ENCODE measurements around the gene ZBTB24.

ZBTB24 gene

DNA sequence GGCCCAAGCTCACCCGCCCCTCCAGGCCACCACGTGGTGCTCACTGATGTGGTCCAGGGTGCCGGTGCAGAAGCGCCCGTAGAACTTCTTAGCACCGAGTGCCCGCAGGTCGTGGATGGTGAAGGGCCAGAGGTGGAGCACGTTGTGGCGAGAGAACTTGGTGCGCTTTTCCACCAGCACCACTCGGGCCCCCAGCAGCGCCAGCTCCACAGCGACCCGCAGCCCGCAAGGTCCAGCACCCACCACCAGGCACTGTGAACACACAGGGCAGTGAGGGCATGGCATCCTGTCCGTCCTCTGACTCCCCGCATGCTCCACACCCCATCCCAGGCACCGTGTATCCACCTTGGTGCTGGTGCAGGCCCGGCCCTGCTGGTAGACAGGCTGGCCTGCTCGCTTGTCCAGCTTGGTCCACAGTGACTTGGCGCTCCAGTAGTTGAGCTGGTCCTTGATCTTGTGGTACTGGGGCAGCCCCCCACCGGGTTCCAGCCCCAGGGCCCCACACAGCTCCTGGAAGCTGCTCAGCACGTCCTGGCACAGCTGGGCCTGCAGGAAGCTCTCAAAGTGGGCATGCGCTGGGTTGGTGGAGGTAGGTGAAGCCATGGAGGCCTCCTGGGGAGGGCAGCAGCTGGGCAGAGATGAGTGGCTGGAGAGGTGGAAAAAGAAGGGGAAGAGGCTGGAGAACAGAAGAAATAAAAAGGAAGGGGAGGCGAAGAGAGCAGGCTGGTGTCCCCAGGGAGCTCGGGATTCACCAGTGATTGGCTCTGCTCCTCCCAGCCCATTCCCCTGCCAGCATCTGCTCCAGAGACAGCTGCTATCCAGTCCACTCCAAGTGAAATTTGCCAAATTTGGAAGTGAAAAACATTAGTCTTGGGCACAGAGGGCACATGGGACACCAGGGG is 29.2 kb downstream of the ZBTB24 start:
- no peak for DNase-seq (ENCODE audit: insufficient read length, low spot score)
- FAIRE-seq = no peak

- DNase-seq (ENCODE audit: insufficient read length, low spot score) (no peak), FAIRE-seq (no peak)
Observed at GRCh38 chr6:109453156-109453555, 29.9 kb downstream of the ZBTB24 start.

DNA sequence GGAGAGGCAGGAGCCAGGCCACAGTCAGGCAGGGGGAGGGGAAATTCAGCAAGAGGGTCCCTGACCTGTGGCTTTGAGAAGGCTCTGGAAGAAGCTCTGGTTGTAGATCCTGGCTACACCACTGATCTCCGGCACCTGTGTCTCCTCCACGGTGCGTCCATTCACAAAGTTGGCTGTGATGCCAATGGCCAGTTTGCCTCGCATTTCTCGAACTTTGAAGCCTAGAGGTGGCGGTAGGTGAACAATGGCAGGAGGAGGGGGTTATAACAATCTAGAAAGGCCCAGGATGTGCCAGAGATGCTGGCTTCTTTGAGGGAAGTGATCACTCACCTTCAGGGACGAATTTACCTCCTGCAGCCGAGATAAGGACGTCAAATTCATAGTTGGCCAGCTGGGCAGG is 30.8 kb downstream of the ZBTB24 start:
- DNase-seq (ENCODE audit: insufficient read length, low spot score) (no peak), FAIRE-seq (no peak)

DNA sequence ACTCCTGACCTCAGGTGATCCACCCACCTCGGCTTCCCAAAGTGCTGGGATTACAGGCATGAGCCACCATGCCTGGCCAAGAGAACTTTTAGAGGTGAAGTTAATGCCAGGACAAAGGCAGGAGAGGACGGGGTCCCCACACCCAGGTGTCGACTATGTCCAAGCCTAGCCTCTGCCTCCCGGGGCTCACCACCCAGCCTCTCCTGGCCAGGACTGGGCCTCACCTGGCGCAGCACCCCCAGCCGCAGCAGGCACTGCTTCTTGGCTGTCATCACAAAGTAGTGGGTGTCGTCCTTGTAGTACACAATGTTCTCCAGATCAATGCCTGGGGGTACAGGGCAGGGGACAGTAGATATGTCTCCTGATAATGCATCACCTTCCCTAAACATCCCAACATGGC is 31.6 kb downstream of the ZBTB24 start:
- FAIRE-seq (no peak), DNase-seq (ENCODE audit: insufficient read length, low spot score) (no peak)

DNA sequence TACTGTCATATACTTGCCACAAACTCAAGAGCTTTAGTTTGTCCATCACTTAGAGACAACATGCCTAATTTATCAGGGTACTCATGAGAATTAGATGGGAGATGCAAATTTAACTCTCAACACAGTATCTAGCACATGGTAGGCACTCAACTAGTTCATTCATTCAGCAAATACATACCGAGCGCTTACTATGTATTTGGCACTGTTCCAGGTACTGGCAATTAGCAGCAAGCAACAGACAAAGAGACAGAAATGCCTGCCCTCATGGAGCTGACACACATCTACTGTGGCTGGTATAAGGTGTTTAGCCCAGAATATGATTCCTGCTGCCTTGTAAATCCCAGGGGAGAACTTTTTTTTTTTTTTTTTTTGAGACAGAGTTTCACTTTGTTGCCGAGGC is 32.2 kb downstream of the ZBTB24 start:
- FAIRE-seq (no peak), DNase-seq (ENCODE audit: insufficient read length, low spot score) (no peak)

DNA sequence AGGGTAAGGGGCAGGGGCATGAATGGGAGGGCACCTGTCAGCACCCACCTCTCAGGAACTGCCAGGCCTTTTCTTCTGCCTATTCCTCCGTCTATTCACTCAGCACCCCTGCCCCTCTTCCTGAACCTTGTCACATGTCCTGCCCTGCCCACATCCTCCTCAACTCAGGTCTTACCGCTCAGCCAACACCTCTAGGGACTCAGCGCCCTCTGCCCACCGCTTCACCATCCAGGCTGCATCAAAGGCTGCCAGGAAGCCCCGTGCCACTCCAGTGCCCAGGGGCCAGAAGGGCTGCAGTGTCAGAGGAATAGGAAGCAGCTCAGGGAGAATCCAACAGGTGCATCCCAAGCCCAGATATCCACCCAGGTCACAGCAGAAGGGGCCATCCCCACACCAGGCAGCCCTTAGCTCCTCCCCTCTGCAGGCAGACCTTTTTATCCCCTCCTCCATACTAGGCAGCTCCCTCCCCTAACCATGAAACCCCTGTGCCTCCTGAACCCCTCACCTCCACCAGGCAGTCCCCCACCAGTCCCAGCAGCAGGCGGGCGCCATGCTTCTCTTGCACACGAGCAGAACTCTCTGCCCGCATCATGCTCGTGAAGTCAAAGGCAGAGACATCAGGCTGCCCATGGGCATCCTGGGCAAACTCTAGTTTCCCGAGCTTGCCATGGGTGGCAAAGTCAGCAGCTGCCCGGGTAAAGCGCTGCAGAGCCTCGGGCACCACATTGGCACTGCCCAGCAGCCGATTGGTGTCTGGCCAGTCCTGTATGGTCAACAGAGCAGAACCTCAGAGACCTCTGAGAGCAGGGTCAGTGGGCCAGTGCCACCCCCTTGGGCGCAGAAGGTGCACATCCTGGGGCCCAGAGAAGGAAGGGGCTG is 33.0 kb downstream of the ZBTB24 start:
- FAIRE-seq (no peak), DNase-seq (ENCODE audit: insufficient read length, low spot score) (no peak)

- FAIRE-seq (no peak), DNase-seq (ENCODE audit: insufficient read length, low spot score) (no peak)
Observed at GRCh38 chr6:109449064-109449794, 33.8 kb downstream of the ZBTB24 start.

DNA sequence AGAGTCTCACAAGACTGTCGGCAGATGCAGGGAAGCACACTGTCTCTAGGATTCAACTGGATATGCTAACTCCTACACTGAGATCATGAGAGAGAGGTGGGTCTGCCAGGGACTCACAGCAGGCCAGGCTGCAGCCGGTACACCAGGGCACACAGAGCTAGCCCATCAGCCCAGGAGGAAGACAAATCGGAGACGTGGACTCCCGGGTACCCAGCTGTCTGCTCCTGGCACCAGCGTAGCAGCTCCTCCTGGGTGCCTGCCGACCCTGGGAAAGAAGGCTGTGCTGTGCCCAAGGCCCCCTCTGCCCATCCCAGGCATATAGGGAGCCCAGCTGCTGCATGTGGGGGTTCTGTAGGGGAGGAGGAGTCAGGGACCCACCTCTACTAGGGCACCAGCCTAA is 34.4 kb downstream of the ZBTB24 start:
- no peak for FAIRE-seq
- DNase-seq (ENCODE audit: insufficient read length, low spot score) = no peak

DNA sequence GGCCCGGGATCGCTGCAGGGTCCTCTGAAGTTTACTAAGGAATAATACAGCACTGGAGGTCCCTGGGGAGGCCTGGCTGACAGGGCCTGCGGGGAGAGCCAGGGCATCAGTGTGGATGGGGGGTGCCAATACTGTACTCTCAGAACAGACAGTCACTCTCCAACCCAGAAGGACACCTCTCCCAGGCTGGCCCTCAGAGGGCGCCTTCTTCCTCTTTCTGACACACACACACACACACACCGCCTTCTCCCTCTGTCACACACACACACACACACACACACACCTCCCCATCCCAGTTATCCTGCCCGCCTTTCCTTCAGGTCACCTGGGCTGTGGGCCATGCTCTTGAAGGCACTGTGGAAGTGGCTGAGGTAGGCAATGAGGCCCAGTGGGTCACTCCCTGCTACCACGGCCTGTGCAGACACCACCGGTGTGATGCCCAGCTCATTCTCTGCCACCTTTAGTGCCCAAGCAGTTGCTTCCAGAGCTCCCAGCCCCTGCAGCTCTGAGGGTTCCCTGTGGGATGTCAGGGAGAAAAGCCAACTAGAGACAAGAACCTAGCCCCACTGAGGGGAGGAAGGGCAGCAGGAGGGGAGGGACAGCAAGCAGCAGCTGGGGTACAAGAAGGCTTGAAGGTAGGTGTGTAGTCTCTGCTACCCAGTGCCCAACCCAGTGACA is 35.0 kb downstream of the ZBTB24 start:
- DNase-seq (ENCODE audit: insufficient read length, low spot score) = no peak
- no peak for FAIRE-seq

DNA sequence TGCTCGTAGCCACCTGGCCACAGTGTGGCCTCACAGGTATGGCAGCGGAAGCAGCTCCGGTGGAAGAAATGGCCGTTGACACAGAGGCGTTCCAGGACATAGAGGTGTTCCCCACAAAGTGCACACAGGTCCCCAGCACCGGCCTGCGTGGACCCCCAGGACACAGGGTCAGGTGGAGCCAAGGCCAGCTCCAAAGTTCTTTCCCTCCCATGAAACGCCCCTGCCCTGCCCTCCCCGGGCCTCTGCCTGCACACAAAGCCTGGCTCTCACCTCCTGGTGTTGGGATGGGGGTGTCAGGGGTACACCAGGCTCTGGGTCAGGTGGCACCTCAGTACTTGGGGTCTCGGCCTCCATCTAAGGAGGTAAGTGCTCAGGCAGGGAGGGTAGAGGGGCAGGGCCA is 35.9 kb downstream of the ZBTB24 start:
- no peak for FAIRE-seq

GRCh38 chr6:109446541-109446940 is 36.5 kb downstream of the ZBTB24 start:
- DNase-seq (ENCODE audit: insufficient read length, low spot score) (no peak), FAIRE-seq (no peak)

More for the DNA sequence above, 35.9 kb downstream of the ZBTB24 start:
- no peak for DNase-seq (ENCODE audit: insufficient read length, low spot score)

DNA sequence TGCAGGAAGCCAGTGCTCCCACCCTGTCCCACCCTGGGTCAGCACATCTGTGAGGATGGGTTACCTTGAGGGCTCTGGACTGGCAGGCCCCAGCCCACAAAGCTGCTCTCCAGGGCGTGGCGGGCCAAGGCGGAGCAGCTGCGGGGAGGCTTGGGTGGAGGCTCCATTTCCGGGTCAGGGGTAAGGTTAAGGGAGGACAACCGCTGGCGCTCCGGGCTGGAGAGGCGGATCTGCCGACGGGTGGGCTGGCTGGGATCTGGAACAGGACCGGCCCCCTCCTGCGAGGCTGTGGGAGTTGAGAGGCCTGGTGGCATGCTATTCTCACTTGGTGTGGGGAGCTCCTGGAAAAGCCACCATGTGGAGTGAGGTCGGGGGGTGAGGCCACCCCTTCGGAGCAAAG is 36.9 kb downstream of the ZBTB24 start:
- FAIRE-seq (no peak), DNase-seq (ENCODE audit: insufficient read length, low spot score) (no peak)

DNA sequence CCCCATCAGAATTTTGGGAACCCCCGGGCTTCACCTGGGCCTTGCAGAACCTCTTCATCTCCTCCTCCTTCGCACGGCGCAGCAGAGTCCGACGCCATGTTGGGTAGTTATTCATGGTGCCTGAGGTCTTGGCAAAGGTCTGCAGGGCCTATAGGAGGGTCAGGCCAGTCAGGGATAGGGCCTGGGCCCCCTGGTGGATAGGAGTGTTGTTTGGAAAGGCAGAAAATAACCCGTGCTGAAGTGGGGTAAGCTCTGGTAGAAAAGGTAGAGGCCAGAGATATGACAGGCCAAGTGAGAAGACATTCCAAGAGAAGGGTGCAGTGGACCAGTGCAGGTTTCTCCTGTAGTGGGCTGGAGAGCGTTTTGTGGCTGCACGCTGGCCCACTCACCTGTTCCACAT is 37.6 kb downstream of the ZBTB24 start:
- DNase-seq (ENCODE audit: insufficient read length, low spot score) (no peak), FAIRE-seq (no peak)

- FAIRE-seq = no peak
- DNase-seq (ENCODE audit: insufficient read length, low spot score) = no peak
Observed at GRCh38 chr6:109443425-109443950, 39.5 kb downstream of the ZBTB24 start.

- FAIRE-seq (no peak), DNase-seq (ENCODE audit: insufficient read length, low spot score) (no peak)
Observed at GRCh38 chr6:109442393-109442924, 40.6 kb downstream of the ZBTB24 start.

DNA sequence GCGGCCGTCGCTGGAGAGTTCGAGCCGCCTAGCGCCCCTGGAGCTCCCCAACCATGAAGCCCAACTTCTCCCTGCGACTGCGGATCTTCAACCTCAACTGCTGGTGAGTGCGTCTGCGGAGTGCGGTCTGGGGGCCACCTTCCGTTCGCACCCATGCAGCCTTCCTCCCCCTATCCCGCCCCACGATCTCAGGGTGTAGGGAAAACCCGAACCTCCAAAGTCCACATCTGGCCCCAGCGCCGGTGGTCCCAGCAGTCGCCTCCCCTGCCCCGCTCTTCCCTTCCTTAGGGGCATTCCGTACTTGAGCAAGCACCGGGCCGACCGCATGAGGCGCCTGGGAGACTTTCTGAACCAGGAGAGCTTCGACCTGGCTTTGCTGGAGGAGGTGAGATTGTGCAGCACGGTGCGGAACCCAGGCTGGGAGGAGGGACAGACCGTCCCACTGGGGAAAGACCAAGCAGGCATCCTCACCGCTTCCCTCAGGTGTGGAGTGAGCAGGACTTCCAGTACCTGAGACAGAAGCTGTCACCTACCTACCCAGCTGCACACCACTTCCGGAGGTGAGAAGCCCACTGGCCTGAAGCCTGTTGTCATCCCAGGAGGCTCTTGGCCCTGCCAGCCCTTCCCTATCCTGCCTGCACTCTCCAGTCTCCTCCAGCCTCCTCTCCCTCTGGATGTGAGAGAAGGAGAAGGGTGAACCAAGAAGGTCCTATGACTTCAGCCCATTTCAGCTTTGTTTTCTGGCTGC is 41.8 kb downstream of the ZBTB24 start:
- DNase-seq (ENCODE audit: insufficient read length, low spot score) (peak; percentile 54), FAIRE-seq (no peak)

DNA sequence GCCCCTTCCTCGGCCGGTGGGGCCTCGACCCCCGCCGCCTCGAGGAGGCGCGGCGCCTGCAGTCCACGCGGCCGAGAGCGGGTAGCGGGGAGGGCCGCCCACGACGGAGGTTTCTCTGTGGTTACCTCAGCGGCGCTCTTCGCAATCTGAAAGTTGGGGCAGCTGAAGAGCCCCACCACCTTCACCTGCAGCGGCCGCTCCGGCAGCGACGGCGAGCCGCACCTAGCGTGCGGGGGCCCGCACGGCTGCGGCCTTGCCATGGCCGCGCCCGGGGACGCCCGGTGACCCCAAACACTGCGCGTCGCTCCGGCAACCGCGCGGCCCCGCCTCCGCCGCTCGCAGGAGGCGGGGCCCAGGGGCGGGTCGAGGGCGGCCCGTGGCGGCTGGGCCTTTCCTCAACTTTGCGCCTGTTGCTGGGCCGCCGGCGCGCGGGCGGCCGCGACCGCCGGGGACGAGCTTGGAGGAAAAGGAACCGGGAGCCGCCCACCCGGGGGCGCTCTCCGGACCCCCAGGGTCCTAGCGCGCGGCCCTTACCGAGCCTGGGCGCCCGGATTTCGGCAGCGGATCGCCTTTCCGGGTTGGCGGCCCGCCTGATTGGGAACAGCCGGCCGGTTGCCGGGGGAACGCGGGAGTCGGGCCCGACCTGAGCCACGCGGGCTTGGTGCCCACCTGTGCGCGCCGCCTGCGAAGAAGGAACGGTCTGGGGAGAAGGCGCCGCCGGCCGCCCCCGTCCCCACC is 42.5 kb downstream of the ZBTB24 start, which contains the start of the genes PPIL6 and SMPD2:
Gene PPIL6 (minus strand): TSS at position 298 of the 738 bp plus-strand sequence. CDS start 38 bp downstream, at position 260.
Gene SMPD2 (plus strand): TSS at position 394 of the 738 bp plus-strand sequence. CDS start 398 bp downstream, outside the sequence.
- DNase-seq (ENCODE audit: insufficient read length, low spot score) = peak; percentile 84
- FAIRE-seq = no peak

- FAIRE-seq = no peak
- no peak for DNase-seq (ENCODE audit: insufficient read length, low spot score)
Observed at GRCh38 chr6:109436041-109436440, 47.0 kb downstream of the ZBTB24 start.
